GM18505 (cell line): ENCODE measurements around the gene GALNT12.

Source experiments
- ATAC-seq: cut with Tn5 transposase; IDR thresholded peaks from one replicate; pipeline ENCODE4 v1.9.1; 2021; ENCODE audit not compliant: unreplicated experiment
- POLR2A ChIP-seq: IDR thresholded peaks from 4 replicates; pipeline ENCODE4 v1.6.1; 2011; ENCODE audit warnings: borderline replicate concordance; ENCODE audit not compliant: insufficient read depth, insufficient read length; ENCODE audit errors: extremely low read depth

The GALNT12 gene

DNA sequence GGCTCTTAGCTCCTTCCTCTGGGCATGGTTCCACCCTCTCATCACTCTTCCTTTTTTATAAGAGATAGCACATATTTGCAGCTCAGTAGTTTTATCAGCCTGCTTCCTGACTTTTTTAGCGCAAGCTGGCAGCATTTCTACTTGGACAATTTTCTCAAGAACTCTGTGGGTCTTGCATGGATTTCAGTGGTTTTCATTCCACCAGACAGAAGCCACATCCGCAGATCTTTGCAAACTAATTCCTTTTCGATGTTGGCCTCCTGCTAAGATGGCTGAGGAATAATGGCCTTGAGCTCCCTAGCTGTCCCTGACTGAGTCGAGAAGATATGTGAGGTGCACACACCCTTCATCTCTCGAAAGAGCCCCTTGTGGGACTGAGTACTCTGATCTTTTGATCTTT, 49.5 kb downstream of the GALNT12 start:
- ATAC-seq, result no peak
- no peak for TF ChIP-seq POLR2A

GRCh38 chr9:98859941-98860340, 52.5 kb downstream of the GALNT12 start:
- TF ChIP-seq POLR2A, result no peak
- ATAC-seq, result no peak

- no peak for TF ChIP-seq POLR2A
- ATAC-seq, result no peak
Measured at GRCh38 chr9:98860871-98861293, 53.4 kb downstream of the GALNT12 start.

- ATAC-seq, result no peak
- TF ChIP-seq POLR2A, result no peak
Measured at GRCh38 chr9:98861781-98862504, 54.5 kb downstream of the GALNT12 start.

DNA sequence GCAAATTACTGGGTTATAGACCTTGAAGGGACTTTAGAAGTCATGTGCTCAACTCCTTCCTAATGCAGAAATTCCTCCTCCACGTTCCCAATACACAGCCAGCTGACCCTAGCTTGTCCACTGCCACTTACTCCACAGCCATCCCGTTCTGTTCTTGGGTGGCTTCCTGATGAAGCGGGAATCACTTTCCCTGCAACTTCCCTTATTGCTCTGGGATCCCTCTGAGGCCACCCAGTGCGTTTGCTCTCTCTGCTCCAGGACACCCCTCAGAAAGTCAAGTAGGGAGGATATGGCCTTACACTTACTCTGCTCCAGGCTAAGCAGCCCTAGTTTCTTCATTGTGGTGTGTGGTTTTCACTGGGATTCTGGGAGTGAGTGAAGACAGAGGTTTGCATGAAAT, 55.5 kb downstream of the GALNT12 start:
- no peak for TF ChIP-seq POLR2A
- no peak for ATAC-seq

DNA sequence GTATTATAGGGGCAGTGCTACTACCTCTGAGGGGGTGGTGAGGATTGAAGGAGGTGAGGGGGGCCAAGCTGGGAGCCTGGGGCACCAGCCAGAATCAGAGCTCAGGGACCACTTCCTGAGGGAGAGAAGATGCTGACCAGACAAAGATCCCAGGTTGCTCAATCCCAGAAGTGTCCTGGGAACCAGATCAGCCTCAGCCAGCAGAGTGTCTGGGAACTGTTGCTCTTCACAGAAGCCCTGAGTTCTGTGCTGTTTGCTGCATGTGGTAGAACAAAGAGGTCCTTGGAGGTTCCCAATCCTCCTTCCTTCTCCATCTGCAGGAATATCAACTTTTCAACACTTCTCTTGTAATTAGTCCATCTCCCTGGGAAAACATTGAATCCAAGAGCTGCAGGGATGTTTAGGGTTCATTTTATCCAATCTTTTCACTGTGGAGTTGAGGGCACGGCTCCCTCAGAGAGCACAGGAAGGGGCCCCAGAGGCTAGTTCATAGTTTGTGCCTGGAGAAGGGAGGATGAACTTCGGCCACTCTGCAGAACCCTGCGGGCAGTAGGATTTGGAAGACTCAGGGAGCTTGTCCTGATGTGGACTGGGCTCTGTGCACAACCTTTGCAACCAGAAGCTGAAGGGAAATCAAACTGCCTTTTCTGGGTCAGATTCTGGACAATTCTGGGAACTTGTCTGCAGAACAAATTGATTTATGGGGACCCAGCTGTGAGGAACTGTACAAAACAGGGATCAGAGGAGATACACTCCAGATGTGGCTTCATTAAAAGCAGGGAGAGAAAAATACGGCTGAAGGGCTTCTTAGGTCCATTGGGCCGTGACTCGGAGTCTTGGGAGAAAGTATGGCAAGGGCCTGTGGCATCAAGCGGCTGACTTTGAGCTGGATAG, 57.1 kb downstream of the GALNT12 start:
- ATAC-seq, result no peak

GRCh38 chr9:98865284-98865875, 57.9 kb downstream of the GALNT12 start:
- ATAC-seq, result no peak
- no peak for TF ChIP-seq POLR2A

More for the DNA sequence above, 57.1 kb downstream of the GALNT12 start:
- no peak for TF ChIP-seq POLR2A

- ATAC-seq, result no peak
- no peak for TF ChIP-seq POLR2A
Measured at GRCh38 chr9:98866435-98867102, 59.1 kb downstream of the GALNT12 start.

GRCh38 chr9:98867103-98867428, 59.6 kb downstream of the GALNT12 start:
- no peak for ATAC-seq
- TF ChIP-seq POLR2A, result no peak

DNA sequence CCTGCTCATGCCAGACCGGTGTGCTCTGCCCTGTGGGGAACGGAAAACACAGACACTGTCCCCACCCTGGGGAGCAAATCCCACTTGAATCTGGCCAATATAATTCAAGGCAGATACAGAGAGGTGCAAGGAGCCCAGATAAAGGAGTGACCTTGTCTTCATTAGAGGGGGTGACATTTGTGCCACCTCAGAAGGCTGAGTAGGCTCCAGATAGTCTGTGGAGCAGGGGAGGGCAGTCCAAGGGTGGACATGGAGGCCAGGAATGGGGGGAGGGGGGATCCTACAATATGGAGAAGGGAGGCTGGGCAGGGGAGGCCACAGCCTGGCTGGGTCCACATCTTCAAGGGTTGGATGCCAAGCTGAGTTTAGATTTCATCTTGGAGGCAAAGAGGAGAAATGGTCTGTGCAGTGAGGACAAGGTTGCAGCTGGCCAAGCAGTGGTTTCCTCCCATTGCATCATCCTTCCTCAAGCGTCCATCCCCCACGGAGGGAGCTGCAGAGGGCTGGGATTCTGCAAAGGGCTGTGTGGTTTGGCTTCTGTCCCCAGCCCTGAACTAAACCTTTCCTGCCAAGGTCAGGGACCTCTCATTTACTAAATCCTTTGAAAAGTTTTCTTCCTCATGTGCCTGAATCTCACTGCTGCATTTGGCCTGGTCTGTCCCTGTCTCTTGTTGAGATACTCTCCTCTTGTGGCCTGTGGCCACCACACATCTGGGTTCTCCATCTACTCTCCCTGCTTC, 60.1 kb downstream of the GALNT12 start:
- no peak for ATAC-seq
- TF ChIP-seq POLR2A, result no peak

DNA sequence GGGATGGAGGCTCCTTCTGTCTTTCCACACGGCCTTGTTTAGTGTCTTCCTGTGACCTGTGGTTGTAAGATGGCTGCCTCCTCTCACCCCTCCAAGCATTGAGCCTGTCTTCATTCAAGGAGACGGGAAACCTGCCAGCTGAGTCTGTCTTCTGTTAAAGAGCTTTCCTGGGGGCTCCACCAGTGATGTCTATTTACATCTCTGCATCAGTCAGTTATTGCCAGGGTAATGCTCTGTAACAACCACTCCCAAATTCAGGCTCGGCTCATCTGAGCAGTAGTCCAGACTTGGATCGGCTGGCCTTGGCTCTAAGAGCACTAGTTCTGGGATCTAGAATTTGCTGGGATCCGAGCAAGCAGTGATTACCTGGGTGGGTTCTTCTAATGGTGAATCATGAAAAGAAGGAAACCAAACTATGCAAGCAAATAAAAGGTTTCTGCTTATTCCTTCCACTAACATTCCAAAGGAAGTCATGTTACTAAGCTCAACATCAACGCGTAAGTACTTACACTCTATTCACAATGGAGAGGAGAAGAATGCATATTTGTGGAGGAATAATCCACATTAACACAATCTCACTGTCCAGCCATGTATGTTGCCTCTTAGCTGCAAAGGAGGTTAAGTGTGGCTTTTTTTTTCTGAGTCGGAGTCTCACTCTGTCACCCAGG, 61.7 kb downstream of the GALNT12 start:
- no peak for TF ChIP-seq POLR2A
- ATAC-seq, result no peak

GRCh38 chr9:98869866-98870265, 62.4 kb downstream of the GALNT12 start:
- no peak for ATAC-seq
- no peak for TF ChIP-seq POLR2A
